HG02885 (cell line): ENCODE measurements around the gene DUSP16.
"Not testable (repeated sequence)": the region's sequence is repeated elsewhere in the genome, so short reads cannot be mapped to it uniquely, and the experiment has no call there.

Source experiments
- ATAC-seq: cut with Tn5 transposase; IDR thresholded peaks from one replicate; pipeline ENCODE4 v1.9.1; 2021; ENCODE audit warnings: mild to moderate bottlenecking; ENCODE audit not compliant: unreplicated experiment, poor library complexity

DUSP16 gene

GRCh38 chr12:12474931-12475795, 87.5 kb downstream of the DUSP16 start:
- ATAC-seq: peak; percentile 96

DNA sequence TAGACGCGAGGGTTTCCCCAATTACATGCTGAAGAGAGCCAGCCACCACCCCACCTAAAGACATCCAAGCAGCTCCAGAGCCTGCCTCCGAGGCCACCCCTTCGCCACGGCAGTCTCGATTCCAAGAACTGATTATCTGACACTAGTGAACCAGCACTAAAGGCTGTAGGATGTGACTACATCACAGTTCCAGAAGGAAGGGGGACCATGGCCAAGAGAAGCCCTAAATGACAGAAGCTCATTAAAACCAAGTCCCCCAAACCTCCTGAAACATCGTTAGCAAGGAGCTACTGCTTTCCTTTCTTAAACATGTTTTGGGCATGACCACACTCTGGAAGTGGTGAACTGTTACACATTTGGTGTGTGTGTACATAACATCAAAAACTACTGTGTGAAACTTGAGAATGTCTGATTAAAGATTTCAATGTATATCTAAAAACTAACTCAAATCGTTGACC, 88.2 kb downstream of the DUSP16 start:
- ATAC-seq: peak; percentile 34

GRCh38 chr12:12473223-12473622, 89.4 kb downstream of the DUSP16 start:
- no peak for ATAC-seq

GRCh38 chr12:12471982-12472961, 90.4 kb downstream of the DUSP16 start:
- not testable (repeated sequence) for ATAC-seq

DNA sequence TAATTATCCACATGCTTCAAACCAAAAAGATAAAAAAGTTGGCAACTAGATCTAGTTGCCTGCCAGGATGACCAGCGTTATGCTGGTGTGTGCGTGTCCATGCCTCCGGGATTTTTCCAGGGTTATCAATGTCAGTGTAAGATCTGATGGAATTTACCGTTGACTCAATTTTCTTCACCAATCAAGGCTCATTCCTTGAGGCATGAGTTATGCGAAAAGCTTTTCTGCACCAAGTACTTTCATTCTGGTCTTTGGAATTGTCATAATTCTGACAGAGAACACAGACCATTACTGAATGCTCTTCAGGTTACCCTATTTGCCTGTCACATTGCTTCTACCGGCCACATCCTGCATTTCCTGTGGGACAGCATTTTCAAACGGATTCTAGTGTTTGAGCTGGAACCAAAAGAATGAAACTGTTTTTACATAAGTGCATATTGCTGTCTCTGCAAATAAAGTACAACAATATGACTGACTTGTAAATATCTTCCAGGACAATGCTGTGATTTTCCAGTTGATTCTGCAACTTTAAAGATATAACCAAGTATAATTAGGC, 91.8 kb downstream of the DUSP16 start:
- ATAC-seq: no peak

GRCh38 chr12:12469386-12469785, 93.3 kb downstream of the DUSP16 start:
- no peak for ATAC-seq

DNA sequence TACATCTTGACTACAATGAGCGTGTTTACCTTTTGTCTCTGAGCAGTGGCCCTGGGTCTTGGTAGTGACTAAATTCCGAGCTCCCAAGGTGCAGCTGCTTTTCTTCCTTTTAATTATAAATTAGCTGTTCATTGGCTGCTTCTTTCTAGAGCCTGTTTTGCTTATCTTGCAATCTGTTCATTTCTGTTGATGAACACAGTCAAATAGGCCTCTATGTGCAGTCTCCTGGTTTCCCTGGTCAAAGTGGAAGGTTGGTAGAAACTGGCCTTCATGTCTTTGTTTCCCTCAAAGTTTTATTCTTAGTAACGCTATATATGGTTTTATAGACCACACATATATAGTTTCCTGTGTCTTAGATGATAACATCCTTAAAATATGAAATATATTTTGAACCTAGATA, 94.1 kb downstream of the DUSP16 start:
- no peak for ATAC-seq

DNA sequence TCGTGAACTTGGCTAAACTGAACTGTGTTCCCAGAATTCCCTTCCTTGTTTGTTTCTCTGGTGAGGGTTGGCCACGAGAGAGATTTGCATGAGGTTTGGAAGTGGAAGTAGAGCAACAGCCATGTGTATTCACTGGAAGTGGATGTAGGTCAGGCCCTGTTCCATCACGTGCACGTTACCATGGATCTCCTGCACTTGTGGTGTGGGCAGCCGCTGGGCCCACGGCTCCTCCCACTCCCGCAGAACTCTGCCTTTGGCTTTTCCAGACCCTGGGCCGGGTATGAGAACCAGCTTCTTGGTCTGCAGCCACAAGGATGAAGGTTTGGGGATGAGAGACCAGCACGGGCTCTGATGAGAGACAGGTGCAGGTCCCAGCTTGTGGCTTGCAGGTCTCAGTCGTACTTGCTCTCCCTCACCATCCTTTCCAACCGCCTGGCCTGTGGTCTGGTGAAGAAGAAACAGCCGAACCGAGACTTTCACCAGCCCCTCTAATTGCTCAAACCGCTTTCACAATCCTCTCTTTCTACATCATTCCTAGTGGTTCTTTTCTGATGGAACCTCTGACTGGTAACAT, 94.9 kb downstream of the DUSP16 start:
- ATAC-seq: no peak

- no peak for ATAC-seq
Measured at GRCh38 chr12:12467264-12467663, 95.4 kb downstream of the DUSP16 start.

- no peak for ATAC-seq
Measured at GRCh38 chr12:12466157-12466556, 96.5 kb downstream of the DUSP16 start.

DNA sequence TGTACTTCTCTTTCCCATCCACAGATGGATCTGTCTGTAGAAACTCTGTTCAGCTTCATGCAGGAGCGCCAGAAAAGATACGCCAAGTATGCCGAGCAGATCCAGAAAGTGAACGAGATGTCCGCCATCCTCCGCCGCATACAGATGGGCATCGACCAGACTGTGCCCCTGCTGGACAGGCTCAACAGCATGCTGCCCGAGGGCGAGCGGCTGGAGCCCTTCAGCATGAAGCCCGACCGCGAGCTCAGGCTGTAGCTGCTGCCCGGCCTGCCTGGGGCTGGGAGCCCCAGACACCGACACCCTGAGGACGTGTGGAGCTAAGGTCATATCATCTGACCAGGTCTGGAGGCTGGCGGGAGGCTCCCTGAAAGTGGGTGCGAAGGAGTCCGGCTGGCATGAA, 97.1 kb downstream of the DUSP16 start:
- ATAC-seq: no peak

GRCh38 chr12:12461923-12462315, 100.7 kb downstream of the DUSP16 start:
- no peak for ATAC-seq

DNA sequence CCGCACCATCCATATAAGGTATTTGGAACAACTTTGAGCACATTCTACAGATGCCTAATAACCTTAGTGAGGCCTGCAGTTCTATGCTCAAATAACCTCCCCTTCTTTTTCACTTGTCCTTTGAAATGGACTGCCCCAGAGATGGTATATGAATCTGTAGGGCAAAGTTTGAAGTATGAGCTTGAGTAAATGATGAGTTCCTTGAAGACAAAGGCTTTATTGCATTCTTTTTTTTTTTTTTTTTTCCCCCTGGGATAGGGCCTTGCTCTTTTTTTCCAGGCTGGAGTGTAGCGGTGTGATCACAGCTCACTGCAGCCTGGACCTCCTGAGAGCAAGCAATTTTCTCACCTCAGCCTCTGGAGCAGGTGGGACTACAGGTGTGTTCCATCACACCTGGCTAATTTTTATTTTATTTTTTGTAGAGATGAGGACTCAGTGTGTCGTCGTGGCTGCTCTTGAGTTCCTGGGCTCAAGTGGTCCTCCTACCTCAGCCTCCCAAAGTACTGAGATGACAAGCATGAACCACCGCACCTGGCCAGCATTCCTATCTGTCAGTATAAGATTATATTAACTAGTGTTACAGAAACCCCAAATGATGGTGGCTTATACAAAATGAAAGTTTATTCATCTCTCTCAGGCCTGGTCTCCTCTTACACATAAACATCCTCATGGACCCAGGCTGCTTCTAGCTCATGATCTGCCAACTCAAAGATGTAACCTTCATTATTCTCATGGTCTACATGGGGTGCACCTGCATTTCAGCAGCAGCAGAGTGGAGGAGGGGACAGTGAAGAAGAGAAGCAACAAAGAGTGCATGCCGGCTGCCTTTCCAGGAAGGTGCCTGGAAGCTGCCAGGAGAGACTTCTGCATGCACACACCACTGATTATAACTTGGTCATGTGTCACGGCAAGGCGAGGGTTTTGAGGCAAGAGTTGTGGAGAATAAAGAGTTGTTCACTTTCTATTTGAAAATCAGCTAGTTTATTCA, 101.4 kb downstream of the DUSP16 start:
- ATAC-seq: no peak

DNA sequence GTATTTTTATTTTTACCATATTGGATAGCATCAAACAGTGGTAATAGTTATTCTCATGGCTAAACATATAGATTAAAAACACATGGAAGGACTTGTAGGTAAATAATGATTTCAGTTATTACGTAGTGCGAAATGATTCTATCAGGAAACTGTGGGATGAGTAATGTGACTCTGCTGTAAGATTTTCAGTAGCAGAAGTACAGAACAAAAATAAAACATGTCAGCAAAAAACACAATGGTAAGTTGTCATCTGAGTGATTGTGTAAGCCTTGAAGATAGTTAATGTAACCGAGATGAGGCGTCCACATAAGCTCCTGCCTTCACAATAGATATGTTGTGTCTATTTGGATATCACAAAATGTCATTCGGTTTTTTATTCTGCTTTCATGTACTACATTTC, 106.0 kb downstream of the DUSP16 start:
- no peak for ATAC-seq

GRCh38 chr12:12454315-12454714, 108.3 kb downstream of the DUSP16 start:
- no peak for ATAC-seq

- no peak for ATAC-seq
Measured at GRCh38 chr12:12453635-12454034, 109.0 kb downstream of the DUSP16 start.

GRCh38 chr12:12452326-12452902, 110.2 kb downstream of the DUSP16 start:
- no peak for ATAC-seq

- no peak for ATAC-seq
Measured at GRCh38 chr12:12451098-12451497, 111.6 kb downstream of the DUSP16 start.

DNA sequence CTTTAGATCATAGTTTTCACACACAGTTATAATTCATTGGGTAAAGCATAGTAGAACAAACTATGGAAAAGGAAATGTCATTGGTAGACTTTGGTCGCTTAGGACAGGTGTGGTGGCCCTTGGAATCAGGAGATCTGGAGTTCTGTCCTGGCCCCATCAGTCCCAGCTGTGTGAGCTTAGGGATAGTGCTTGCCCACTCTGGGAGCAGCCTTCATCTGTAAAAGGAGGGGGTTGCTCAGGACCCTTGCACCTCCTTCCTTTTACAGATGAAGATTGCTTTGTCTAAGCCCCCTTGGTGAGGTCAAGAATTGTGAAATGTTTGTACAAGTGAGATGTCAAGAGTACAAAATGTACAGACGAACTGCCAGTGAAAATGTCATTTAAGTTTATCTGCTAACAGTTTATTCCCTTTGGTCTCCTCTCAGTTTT, 112.6 kb downstream of the DUSP16 start:
- no peak for ATAC-seq
